Measurements from ENCODE around the gene GDPGP1. TPM values are rescaled to one million over a fixed set of nuclear protein-coding genes. Genes with fewer than 3 reads are reported as not detected.
A peak's percentile ranks its signal among the peaks of the same experiment; 100 is the strongest.

Gene GDPGP1
- total RNA-seq, 1 experiment from 2014 or later, result 5.2 TPM

- no peaks in the 10 kb centered on the region for H3K9me3 ChIP-seq (ENCODE audit: low read depth, low read length, poor library complexity, severe bottlenecking)
- peak overlapping the region; percentile 91 for H3K27ac ChIP-seq (ENCODE audit: low read depth, low read length, poor library complexity, severe bottlenecking)
- H3K27me3 ChIP-seq (replicated peaks; ENCODE audit: insufficient read depth, low read depth, low read length, poor library complexity), result no peaks in the 10 kb centered on the region
- TF ChIP-seq CTCF (conservative IDR thresholded peaks at IDR 0.05; ENCODE audit: low read depth, low read length) (no peak), EZH2 (IDR thresholded peaks at IDR 0.05; ENCODE audit: borderline replicate concordance, low read depth, low read length, poor library complexity, severe bottlenecking) (no peak)
- H3K36me3 ChIP-seq (ENCODE audit: insufficient read depth, low read length, poor library complexity, severe bottlenecking), result peaks cover 30% of the 10 kb centered on the region
- CTCF ChIA-PET, result no interaction called here
- H3K4me3 ChIP-seq (ENCODE audit: low read depth, low read length, poor library complexity, severe bottlenecking), result peak overlapping the region; percentile 59
- POLR2A ChIA-PET (ENCODE audit: low non-redundant PET), result no interaction called here
- H3K4me1 ChIP-seq (ENCODE audit: insufficient read depth, low read length, poor library complexity, severe bottlenecking), result peaks cover 17% of the 10 kb centered on the region
- BruUV-seq (replicated peaks), result TSS peak; percentile 52
- intact Hi-C loops (cut with micrococcal nuclease; ENCODE audit: unreplicated experiment), result no loop called here
- peak; percentile 35 for DNase-seq (ENCODE audit: low spot score)
These were observed 32.5 kb downstream of the GDPGP1 start for GRCh38 chr15:90266485-90266884.

GRCh38 chr15:90268415-90268814 is 34.4 kb downstream of the GDPGP1 start:
- no peak for TF ChIP-seq CTCF (conservative IDR thresholded peaks at IDR 0.05; ENCODE audit: low read depth, low read length)
- TF ChIP-seq EZH2 (IDR thresholded peaks at IDR 0.05; ENCODE audit: borderline replicate concordance, low read depth, low read length, poor library complexity, severe bottlenecking), result no peak
- H3K27ac ChIP-seq (ENCODE audit: low read depth, low read length, poor library complexity, severe bottlenecking), result no peak overlapping the region
- CTCF ChIA-PET, result no interaction called here
- H3K4me3 ChIP-seq (ENCODE audit: low read depth, low read length, poor library complexity, severe bottlenecking), result no peak overlapping the region
- no peaks in the 10 kb centered on the region for H3K27me3 ChIP-seq (replicated peaks; ENCODE audit: insufficient read depth, low read depth, low read length, poor library complexity)
- POLR2A ChIA-PET (ENCODE audit: low non-redundant PET), result no interaction called here
- no TSS peak for BruUV-seq (replicated peaks)
- intact Hi-C loops (cut with micrococcal nuclease; ENCODE audit: unreplicated experiment), result no loop called here
- DNase-seq (ENCODE audit: low spot score), result peak; percentile 37
- no peaks in the 10 kb centered on the region for H3K9me3 ChIP-seq (ENCODE audit: low read depth, low read length, poor library complexity, severe bottlenecking)
- H3K36me3 ChIP-seq (ENCODE audit: insufficient read depth, low read length, poor library complexity, severe bottlenecking), result peaks cover 50% of the 10 kb centered on the region
- peaks cover 17% of the 10 kb centered on the region for H3K4me1 ChIP-seq (ENCODE audit: insufficient read depth, low read length, poor library complexity, severe bottlenecking)

- H3K9me3 ChIP-seq (ENCODE audit: low read depth, low read length, poor library complexity, severe bottlenecking), result no peaks in the 10 kb centered on the region
- H3K4me3 ChIP-seq (ENCODE audit: low read depth, low read length, poor library complexity, severe bottlenecking), result no peak overlapping the region
- TF ChIP-seq CTCF (conservative IDR thresholded peaks at IDR 0.05; ENCODE audit: low read depth, low read length) (no peak), EZH2 (IDR thresholded peaks at IDR 0.05; ENCODE audit: borderline replicate concordance, low read depth, low read length, poor library complexity, severe bottlenecking) (no peak)
- H3K27me3 ChIP-seq (replicated peaks; ENCODE audit: insufficient read depth, low read depth, low read length, poor library complexity), result no peaks in the 10 kb centered on the region
- BruUV-seq (replicated peaks), result no TSS peak
- no peak for DNase-seq (ENCODE audit: low spot score)
- H3K36me3 ChIP-seq (ENCODE audit: insufficient read depth, low read length, poor library complexity, severe bottlenecking), result peaks cover 53% of the 10 kb centered on the region
- intact Hi-C loops (cut with micrococcal nuclease; ENCODE audit: unreplicated experiment), result no loop called here
- ChIA-PET CTCF (no interaction called here), POLR2A (ENCODE audit: low non-redundant PET) (no interaction called here)
- H3K4me1 ChIP-seq (ENCODE audit: insufficient read depth, low read length, poor library complexity, severe bottlenecking), result peaks cover 17% of the 10 kb centered on the region
- H3K27ac ChIP-seq (ENCODE audit: low read depth, low read length, poor library complexity, severe bottlenecking), result no peak overlapping the region
These were observed 36.6 kb downstream of the GDPGP1 start for GRCh38 chr15:90270502-90271150.

All from A673 (cell line).